ENCODE results near the gene KRT8.
A peak's percentile ranks its signal among the peaks of the same experiment; 100 is the strongest.
"Not testable (repeated sequence)": the region's sequence is repeated elsewhere in the genome, so short reads cannot be mapped to it uniquely, and the experiment has no call there.

KRT8 gene

DNA sequence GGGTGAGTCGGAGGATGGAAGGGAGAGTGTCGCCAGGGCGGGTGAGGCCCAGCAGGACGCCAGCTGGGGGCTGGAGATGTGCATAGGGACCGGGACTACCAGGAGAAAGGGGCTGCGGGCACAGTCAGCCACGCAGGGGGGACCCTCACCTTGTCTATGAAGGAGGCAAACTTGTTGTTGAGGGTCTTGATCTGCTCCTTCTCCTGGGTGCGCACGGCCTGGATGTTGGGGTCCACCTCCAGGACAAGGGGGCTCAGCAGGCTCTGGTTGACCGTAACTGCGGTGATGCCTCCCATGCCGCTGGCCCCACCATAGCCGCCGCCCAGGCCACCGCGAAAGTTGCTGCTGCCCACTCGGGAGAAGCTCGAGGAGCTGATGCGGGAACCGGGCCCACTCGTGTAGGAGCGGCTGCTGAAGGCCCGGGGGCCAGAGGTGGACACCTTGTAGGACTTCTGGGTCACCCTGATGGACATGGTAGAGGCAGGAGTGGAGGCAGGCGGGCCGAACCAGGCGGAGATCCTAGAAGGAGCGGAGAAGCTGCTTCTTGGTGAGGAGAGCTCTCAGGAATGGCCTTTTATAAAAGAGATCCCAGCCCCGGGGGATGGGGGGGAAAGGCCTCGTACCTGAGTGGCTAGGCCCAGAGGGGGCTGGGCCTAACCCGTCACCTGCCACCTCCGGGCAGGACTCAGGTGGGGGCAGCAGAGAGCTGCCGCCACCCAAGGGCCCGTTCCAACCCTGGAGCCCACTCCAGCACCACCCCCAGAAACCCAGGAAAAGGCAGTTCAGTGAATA is at the start of gene KRT8:
TSS of gene KRT8 (minus strand) at position 568 of the 792 bp plus-strand sequence. CDS start at position 473, 95 bp downstream.
- peaks cover 13% of the 10 kb centered on the region for H3K4me1 Mint-ChIP-seq
- H3K27ac Mint-ChIP-seq = peak within 1 kb of the TSS; percentile 14 to 94
- not testable (repeated sequence) for DNase-seq, ATAC-seq, H3K27me3 Mint-ChIP-seq, H3K9me3 Mint-ChIP-seq
- peak within 1 kb of the TSS; percentile 79 to 80 for H3K4me3 Mint-ChIP-seq

DNA sequence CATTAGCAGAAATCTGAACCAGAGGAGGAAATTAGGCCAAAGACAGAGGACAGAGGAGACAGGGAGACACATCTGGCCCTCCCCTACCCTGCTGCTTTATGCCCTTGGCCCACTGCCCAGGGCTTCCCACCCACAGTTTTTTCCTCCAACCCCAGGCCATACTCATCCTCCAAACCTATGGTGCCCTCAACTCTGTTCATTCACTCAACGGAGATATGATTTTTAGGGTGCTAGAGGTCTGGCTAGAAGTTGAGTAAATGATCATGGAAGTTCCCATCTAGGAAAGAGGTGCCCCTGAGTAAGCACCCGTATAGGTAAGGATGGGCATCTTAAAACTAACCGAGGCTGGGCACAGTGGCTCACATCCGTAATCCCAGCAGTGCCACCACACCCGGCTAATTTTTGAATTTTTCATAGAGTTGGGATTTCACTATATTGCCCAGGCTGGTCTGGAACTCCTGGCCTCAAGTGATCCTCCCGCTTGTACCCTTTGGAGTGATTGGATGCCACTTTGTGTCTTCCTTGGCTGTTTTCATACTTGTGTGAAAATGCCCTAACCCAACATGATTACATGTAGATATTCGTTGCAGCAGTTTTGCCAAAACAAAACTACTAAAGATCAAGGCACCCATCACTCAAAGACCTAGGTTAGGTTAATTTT is 48.4 kb upstream of the KRT8 start:
- H3K9me3 Mint-ChIP-seq = no peaks in the 10 kb centered on the region
- H3K4me1 Mint-ChIP-seq = peaks cover 9% of the 10 kb centered on the region
- ATAC-seq (no peak), DNase-seq (no peak)
- H3K27ac Mint-ChIP-seq = no peak overlapping the region
- H3K27me3 Mint-ChIP-seq = no peaks in the 10 kb centered on the region
- H3K4me3 Mint-ChIP-seq = no peak overlapping the region

DNA sequence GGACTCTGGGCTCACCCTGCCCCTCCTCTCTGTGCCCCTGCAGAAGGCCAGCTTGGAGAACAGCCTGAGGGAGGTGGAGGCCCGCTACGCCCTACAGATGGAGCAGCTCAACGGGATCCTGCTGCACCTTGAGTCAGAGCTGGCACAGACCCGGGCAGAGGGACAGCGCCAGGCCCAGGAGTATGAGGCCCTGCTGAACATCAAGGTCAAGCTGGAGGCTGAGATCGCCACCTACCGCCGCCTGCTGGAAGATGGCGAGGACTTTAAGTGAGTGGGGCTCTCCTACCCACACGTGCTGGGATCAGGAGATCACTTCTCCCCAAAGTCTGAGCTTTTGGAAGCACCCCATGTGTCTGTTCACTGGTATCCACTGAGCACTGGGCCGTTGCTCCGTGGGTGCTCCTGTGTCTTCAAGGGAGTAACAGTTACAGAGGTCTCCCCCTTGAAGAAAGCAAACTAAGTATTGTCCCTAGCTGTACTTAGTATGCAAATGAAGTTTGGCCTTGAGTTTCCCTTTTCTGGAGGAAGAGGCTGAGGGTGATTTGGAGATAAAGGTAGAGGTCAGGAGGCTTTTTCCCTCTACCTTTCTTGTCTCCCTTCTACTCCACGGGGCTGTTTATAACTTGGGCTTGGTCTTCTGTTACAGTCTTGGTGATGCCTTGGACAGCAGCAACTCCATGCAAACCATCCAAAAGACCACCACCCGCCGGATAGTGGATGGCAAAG is 47.4 kb upstream of the KRT8 start:
- Mint-ChIP-seq H3K27ac (peak overlapping the region in 1 of 2 donors; percentile 57), H3K4me3 (no peak overlapping the region), H3K4me1 (peaks cover 14% of the 10 kb centered on the region), H3K9me3 (no peaks in the 10 kb centered on the region), H3K27me3 (no peaks in the 10 kb centered on the region)
- ATAC-seq (no peak), DNase-seq (peak in 1 of 2 donors; percentile 14)

DNA sequence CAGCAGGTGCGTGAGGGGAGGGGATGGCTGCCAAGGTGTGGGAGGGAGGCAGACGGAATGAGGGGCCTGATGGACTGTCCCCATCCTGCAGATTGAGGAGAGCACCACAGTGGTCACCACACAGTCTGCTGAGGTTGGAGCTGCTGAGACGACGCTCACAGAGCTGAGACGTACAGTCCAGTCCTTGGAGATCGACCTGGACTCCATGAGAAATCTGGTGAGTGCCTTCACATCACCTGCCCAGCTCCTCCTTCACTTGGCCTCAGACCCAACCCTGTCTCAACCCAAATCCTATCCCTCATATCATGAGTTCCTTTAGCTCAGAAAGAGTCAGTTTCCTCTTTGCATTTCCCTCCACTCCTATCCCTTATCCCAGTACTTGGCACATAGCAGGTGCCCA is 46.8 kb upstream of the KRT8 start:
- peaks cover 14% of the 10 kb centered on the region for H3K4me1 Mint-ChIP-seq
- no peak overlapping the region for H3K4me3 Mint-ChIP-seq
- ATAC-seq (no peak), DNase-seq (no peak)
- H3K9me3 Mint-ChIP-seq = no peaks in the 10 kb centered on the region
- H3K27ac Mint-ChIP-seq = no peak overlapping the region
- no peaks in the 10 kb centered on the region for H3K27me3 Mint-ChIP-seq

DNA sequence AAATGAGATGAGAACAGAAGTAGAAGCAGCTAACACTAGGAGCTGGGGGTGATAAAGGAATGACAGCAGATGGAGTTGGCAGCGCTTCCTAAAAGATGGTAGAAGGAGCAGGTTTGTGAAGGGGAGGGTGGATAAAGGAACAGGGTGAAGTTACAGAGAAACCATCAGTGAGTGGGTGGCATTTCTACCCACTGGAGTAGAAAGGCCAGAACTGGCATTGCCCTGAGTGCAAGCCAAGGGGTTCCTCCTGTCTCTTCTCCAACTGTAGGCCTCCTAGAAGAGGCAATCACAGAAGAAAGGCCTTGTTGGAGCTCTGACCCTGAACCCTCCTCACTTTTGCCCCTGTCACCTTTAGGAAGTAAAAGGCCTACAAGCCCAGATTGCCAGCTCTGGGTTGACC is 46.2 kb upstream of the KRT8 start:
- Mint-ChIP-seq H3K27ac (no peak overlapping the region), H3K4me3 (no peak overlapping the region), H3K9me3 (no peaks in the 10 kb centered on the region), H3K4me1 (peaks cover 14% of the 10 kb centered on the region), H3K27me3 (no peaks in the 10 kb centered on the region)
- DNase-seq = no peak
- no peak for ATAC-seq

DNA sequence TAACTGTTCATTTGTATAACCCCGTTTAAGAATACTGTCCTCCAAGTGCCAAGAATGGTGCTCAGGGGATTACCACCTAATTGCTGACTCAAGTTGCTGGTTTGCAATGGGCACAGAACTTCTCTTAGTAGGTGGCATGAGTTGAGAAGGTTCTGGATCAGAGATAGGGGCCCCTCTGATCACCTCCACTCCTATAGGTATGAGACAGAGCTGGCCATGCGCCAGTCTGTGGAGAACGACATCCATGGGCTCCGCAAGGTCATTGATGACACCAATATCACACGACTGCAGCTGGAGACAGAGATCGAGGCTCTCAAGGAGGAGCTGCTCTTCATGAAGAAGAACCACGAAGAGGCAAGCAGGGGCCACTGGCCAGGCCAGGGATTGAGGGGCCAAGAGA is 45.7 kb upstream of the KRT8 start:
- no peak overlapping the region for H3K4me3 Mint-ChIP-seq
- peaks cover 2% of the 10 kb centered on the region for H3K27me3 Mint-ChIP-seq
- peaks cover 14% of the 10 kb centered on the region for H3K4me1 Mint-ChIP-seq
- H3K27ac Mint-ChIP-seq = no peak overlapping the region
- H3K9me3 Mint-ChIP-seq = no peaks in the 10 kb centered on the region
- no peak for ATAC-seq
- no peak for DNase-seq

DNA sequence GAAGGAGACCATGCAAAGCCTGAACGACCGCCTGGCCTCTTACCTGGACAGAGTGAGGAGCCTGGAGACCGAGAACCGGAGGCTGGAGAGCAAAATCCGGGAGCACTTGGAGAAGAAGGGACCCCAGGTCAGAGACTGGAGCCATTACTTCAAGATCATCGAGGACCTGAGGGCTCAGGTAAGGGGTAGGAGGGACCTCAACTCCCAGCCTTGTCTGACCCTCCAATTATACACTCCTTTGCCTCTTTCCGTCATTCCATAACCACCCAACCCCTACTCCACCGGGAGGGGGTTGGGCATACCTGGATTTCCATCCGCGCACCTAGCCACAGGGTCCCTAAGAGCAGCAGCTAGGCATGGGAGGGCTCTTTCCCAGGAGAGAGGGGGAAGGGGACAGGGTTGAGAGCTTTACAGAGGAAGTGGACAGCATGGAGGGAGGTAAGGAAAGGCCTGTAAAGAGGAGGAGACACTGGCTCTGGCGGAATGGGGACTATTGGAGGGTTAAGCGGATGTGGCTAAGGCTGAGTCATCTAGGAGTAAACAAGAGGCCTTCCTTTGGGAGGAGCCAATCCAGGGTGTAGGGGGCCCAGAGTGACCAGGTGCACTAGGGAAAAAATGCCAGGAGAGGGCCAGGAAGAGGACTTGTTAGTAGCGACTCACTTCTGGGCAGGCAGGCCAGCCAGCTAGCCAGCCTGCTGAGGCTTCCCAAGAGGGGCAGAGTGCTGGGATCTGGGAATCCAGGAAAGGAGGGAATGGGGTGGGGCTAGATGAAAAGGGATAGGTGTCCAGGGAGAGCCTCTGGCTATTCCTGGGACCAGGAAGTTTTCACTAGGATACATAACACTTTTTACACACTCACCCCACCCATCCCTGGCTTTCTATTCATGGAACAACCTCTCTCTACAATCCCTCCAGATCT is 44.8 kb upstream of the KRT8 start:
- H3K9me3 Mint-ChIP-seq = no peaks in the 10 kb centered on the region
- H3K4me1 Mint-ChIP-seq = peaks cover 14% of the 10 kb centered on the region
- no peak overlapping the region for H3K27ac Mint-ChIP-seq
- H3K4me3 Mint-ChIP-seq = peak overlapping the region; percentile 67 to 81
- H3K27me3 Mint-ChIP-seq = peaks cover 11% of the 10 kb centered on the region
- ATAC-seq (no peak), DNase-seq (no peak)

DNA sequence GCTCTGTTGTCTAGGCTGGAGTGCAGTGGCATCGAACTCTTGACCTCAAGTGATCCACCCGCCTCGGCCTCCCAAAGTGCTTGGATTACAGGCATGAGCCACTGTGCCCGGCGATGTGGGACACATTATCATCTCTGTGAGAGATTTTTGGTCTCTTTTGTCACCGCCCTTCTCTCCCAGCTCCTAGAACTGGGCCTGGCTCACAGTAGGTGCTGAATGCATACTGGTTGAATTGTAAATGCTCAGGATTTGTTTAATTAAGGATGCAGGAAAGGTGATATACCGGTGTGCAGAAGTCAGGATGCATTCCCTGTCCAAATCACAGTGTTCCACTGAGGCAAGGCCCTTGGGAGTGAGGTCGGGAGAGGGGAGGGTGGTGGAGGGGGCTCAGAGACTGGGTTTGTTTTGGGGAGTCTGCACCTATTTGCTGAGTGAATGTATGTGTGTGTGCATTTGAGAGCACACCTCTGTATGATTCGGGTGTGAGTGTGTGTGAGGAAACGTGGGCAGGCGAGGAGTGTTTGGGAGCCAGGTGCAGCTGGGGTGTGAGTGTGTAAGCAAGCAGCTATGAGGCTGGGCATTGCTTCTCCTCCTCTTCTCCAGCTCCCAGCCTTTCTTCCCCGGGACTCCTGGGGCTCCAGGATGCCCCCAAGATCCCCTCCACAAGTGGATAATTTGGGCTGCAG is 43.0 kb upstream of the KRT8 start:
- Mint-ChIP-seq H3K27me3 (peaks cover 17% of the 10 kb centered on the region), H3K27ac (peak overlapping the region; percentile 46 to 77), H3K4me3 (peak overlapping the region; percentile 91 to 93), H3K4me1 (peaks cover 14% of the 10 kb centered on the region), H3K9me3 (no peaks in the 10 kb centered on the region)
- ATAC-seq = no peak
- no peak for DNase-seq

DNA sequence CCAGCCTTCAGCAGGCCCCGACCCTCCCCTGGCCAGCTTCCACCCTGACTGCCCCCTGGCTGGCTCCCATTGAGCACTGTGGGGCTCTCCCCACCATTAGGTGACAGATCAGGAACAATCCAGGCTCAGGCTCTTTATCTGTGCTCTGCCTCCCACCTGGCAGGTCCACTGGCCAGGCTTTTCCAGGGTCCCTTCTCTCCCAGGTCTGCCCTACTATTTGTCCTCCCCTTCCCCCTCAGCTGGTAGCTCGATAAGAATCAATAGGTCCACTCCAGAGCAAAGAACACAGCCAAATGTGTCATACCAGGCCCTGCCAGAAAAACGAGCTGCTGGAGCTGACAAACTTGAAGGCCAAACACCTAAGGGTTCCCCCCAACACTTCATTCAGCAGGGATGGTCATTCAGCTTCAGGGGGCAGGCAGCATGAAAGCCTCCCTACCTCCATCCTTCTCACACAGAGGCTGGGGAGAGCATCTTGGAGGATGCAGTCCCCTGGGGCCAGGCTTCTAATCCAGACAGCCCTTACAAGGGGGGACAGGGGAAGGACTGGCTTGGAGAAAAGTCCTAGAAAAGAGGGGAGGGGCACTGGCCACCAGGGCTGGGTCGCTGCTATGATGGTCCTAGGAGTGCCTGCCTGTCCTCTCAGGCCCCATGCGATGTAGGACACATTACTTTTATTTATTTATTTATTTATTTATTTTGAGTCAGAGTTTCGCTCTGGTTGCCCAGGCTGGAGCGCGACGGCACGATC is 42.1 kb upstream of the KRT8 start:
- Mint-ChIP-seq H3K4me1 (peaks cover 14% of the 10 kb centered on the region), H3K9me3 (no peaks in the 10 kb centered on the region), H3K4me3 (no peak overlapping the region), H3K27me3 (peaks cover 17% of the 10 kb centered on the region), H3K27ac (no peak overlapping the region)
- ATAC-seq = no peak
- no peak for DNase-seq

DNA sequence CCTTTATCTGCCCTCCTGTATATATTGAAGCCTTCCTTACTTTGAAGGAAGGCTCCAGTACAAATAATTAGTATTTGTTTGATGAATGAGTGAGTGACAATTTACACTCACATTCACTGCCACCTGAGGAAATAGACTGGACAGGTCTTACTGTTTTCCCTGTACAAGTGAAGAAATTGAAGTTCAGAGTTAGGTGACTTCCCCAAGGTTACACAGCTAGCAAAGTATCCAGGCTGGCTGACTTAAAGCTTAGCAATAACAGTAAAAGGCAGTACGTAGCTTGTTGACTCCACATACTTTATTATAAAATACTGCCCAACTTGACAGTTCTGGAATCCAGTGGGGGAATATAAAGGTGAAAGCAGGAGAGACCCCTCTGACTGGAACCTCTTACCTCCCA is 41.5 kb upstream of the KRT8 start:
- no peak overlapping the region for H3K27ac Mint-ChIP-seq
- H3K9me3 Mint-ChIP-seq = no peaks in the 10 kb centered on the region
- no peak for ATAC-seq
- H3K4me1 Mint-ChIP-seq = peaks cover 14% of the 10 kb centered on the region
- peaks cover 17% of the 10 kb centered on the region for H3K27me3 Mint-ChIP-seq
- H3K4me3 Mint-ChIP-seq = no peak overlapping the region
- DNase-seq = no peak

DNA sequence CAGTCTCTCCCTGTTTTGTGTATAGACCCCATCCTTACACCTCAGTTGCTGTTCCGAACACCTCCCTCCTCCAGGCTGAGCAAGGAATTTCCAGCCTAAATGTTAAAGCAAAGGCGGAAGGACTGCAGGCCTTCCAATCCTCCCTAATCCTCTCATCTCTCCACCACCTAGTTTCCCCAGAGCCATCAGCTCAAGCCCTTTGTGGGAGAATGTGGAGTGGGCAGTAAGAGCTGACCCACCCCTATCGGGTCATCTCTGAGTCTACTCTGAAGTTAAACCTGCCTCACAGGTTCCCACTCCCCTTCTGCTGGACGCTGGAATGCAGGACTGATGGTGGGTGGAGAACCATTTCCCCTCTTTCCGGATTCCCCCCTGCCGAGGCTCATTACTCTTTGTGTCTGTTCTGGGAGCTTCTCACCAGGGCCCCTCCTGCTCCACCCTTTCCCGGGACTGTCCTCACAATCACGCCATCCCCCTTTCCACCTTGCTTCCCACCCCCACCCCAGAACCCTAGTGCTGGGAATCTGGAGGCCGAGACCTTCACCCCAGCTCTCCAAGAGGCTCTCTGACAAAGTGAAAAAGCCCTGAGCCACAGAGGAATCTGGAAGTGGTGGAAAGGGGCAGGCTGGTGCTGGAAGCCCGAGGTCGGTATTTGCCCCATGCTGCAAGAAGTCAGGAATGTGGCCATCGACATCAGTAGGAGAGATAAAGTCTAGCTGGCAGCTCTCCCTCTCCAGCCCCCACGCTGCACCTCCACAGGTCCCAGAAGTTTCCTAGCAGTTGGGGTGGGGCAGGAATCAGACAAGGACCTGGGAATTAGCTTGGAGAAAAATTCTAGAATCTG is 40.7 kb upstream of the KRT8 start:
- no peak for DNase-seq
- no peaks in the 10 kb centered on the region for H3K9me3 Mint-ChIP-seq

DNA sequence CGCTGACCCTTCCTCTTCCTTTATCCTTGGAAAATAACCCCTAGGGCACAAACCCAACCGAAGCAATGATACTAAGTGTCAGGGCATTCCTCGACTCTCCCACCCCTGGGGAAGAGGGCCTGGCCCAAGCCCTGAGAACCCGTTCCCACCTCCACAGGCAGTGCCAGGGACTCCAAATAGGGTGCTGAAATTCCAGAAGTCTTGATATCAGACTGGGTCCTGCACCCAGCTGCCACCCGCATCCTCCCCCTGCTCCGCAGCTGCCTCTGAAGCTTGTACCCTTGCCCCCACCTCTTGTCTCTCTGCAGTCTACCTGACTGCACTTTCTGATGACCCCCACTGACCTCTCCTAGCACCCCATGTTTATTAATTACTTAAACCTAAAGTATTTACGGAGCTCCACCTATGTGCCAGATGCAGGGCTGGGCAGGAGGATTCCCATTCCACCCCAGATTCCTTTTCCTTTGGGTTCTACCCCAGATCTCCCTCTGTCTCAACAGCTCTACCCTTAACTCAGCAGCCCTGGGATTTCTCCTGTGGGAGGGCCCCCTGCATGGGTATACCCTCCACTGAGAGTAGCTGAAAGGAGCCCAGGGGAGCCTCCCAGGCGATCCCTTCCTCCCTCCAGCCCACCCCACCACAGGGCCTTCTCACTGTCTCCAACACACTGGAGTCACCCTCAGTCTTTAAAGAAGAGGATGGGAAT is 40.0 kb upstream of the KRT8 start:
- Mint-ChIP-seq H3K4me1 (peaks cover 14% of the 10 kb centered on the region), H3K27me3 (peaks cover 17% of the 10 kb centered on the region), H3K9me3 (no peaks in the 10 kb centered on the region), H3K27ac (no peak overlapping the region), H3K4me3 (no peak overlapping the region)
- ATAC-seq (no peak), DNase-seq (no peak)

More for the DNA sequence above, 40.7 kb upstream of the KRT8 start:
- Mint-ChIP-seq H3K4me3 (no peak overlapping the region), H3K4me1 (peaks cover 14% of the 10 kb centered on the region), H3K27ac (peak overlapping the region in 1 of 2 donors; percentile 74), H3K27me3 (peaks cover 17% of the 10 kb centered on the region)
- no peak for ATAC-seq

DNA sequence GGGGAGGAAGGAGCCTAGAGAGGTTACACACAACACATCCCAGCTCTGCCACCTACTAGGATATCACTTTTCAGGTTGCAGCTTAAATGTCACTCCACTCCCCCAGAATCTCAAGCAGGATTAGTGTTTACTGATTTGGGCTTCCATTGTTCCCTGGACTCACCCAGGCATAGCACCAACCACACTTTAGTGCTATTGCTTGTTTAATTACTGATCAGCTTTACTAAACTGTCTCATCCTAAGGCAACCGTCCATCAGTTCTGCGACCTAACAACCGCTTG is 38.0 kb upstream of the KRT8 start:
- Mint-ChIP-seq H3K9me3 (no peaks in the 10 kb centered on the region), H3K27ac (no peak overlapping the region), H3K27me3 (peaks cover 17% of the 10 kb centered on the region), H3K4me1 (no peaks in the 10 kb centered on the region), H3K4me3 (no peak overlapping the region)
- ATAC-seq (no peak), DNase-seq (no peak)

All from stimulated activated naive CD8-positive, alpha-beta T cell treated with anti-CD3 and anti-CD28 coated beads, Interleukin-15, amount 100 ng/mL, for 72 hours (primary cell).